ENCODE results near the gene DLL1. TPM values are rescaled to one million over a fixed set of nuclear protein-coding genes. Genes with fewer than 3 reads are reported as not detected.
"Not testable (repeated sequence)": the region's sequence is repeated elsewhere in the genome, so short reads cannot be mapped to it uniquely, and the experiment has no call there.

DLL1 gene
- total RNA-seq, 2 experiments from 2014 or later, result not detected

DNA sequence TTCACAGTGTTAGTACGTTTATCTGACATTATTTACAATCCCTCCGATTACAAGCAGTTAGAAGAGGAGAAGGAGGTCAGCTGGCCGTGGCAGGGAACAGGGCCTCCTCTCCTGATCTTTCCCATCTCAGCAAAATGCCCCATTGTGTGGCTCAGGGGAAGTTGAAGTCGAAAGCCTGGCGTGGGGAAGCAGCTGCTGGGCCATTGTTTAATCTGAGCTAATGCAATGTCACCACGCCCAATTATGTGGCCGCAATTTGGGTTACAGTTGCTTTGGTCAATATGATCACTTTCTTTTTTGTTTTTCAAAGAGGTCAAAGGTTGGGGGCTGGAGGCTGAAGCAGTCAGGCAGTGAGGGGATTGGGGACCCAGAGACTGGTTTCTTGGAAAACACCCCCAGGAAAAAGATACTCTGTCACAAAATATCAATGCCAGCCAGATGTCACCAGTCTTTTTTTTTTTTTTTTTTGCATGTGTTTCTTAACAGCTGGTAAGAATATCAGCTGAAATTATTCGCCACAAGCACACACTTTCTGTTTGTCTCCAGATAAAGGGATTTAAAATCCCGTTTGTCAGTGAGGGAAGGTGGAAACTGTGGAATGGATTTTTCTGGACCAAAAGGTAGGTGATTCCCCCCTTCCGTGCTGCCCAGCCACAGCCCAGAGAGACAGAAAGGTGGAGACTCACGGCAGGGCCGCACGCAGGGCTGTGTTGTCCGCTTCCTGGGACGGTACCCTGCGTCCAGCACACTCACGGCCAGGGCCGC is 24.6 kb downstream of the DLL1 start:
- no peak overlapping the region for H3K27ac ChIP-seq (ENCODE audit: low read depth, low read length, poor library complexity, severe bottlenecking)
- H3K4me3 ChIP-seq (ENCODE audit: low read depth, low read length, poor library complexity, severe bottlenecking), result no peak overlapping the region
- no peak overlapping the region for H2AFZ ChIP-seq (ENCODE audit: low read length)
- TF ChIP-seq, protein P1, sequence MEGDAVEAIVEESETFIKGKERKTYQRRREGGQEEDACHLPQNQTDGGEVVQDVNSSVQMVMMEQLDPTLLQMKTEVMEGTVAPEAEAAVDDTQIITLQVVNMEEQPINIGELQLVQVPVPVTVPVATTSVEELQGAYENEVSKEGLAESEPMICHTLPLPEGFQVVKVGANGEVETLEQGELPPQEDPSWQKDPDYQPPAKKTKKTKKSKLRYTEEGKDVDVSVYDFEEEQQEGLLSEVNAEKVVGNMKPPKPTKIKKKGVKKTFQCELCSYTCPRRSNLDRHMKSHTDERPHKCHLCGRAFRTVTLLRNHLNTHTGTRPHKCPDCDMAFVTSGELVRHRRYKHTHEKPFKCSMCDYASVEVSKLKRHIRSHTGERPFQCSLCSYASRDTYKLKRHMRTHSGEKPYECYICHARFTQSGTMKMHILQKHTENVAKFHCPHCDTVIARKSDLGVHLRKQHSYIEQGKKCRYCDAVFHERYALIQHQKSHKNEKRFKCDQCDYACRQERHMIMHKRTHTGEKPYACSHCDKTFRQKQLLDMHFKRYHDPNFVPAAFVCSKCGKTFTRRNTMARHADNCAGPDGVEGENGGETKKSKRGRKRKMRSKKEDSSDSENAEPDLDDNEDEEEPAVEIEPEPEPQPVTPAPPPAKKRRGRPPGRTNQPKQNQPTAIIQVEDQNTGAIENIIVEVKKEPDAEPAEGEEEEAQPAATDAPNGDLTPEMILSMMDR (conservative IDR thresholded peaks at IDR 0.05; ENCODE audit: low read length), result no peak
- TF ChIP-seq EZH2phosphoT487 (IDR thresholded peaks at IDR 0.05; ENCODE audit: borderline replicate concordance, low read depth, low read length), result no peak
- ChIA-PET POLR2A (no interaction called here), CTCF (ENCODE audit: unreplicated experiment) (no interaction called here)
- no peaks in the 10 kb centered on the region for H3K4me1 ChIP-seq (ENCODE audit: insufficient read depth, low read length, poor library complexity, severe bottlenecking)
- no peaks in the 10 kb centered on the region for H3K9me2 ChIP-seq (ENCODE audit: insufficient read depth, low read length)
- BruUV-seq (replicated peaks), result no TSS peak
- no peak overlapping the region for H3K4me2 ChIP-seq (ENCODE audit: low read length)
- intact Hi-C loops (cut with micrococcal nuclease; ENCODE audit: unreplicated experiment), result no loop called here
- DNase-seq (ENCODE audit: low spot score), result no peak
- H3K36me3 ChIP-seq (ENCODE audit: insufficient read depth, low read length), result no peaks in the 10 kb centered on the region
- H4K20me1 ChIP-seq (ENCODE audit: insufficient read depth, low read length), result no peaks in the 10 kb centered on the region
- H3K9me3 ChIP-seq (ENCODE audit: low read length), result no peaks in the 10 kb centered on the region
- H3K79me2 ChIP-seq (ENCODE audit: insufficient read depth, low read depth, low read length), result no peaks in the 10 kb centered on the region

DNA sequence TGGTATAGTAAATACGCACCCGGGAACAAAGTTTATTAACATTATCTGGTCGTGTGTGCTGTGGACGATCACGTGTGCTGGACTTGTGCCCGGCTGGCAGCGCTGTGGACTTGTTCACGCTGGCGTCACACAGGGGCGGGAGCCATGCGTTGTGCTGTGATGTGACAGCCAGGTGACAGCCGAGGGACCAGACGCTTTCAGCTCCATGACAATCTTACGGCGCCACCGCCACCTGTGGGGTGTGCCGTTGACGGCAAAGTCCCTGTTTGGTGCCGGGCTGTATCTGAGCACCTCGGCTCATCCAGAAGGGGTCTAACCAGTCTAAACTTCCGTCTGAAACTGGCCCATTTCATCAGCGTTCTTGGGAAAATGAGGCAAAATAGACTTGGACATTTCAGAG is 25.2 kb downstream of the DLL1 start:
- H4K20me1 ChIP-seq (ENCODE audit: insufficient read depth, low read length), result no peaks in the 10 kb centered on the region
- H3K4me2 ChIP-seq (ENCODE audit: low read length), result no peak overlapping the region
- BruUV-seq (replicated peaks), result no TSS peak
- no peaks in the 10 kb centered on the region for H3K79me2 ChIP-seq (ENCODE audit: insufficient read depth, low read depth, low read length)
- ChIA-PET CTCF (ENCODE audit: unreplicated experiment) (no interaction called here), POLR2A (no interaction called here)
- no peak for DNase-seq (ENCODE audit: low spot score)
- no peaks in the 10 kb centered on the region for H3K9me2 ChIP-seq (ENCODE audit: insufficient read depth, low read length)
- no peak overlapping the region for H2AFZ ChIP-seq (ENCODE audit: low read length)
- H3K4me1 ChIP-seq (ENCODE audit: insufficient read depth, low read length, poor library complexity, severe bottlenecking), result no peaks in the 10 kb centered on the region
- no peaks in the 10 kb centered on the region for H3K9me3 ChIP-seq (ENCODE audit: low read length)
- H3K27ac ChIP-seq (ENCODE audit: low read depth, low read length, poor library complexity, severe bottlenecking), result no peak overlapping the region
- H3K36me3 ChIP-seq (ENCODE audit: insufficient read depth, low read length), result no peaks in the 10 kb centered on the region
- TF ChIP-seq EZH2phosphoT487 (IDR thresholded peaks at IDR 0.05; ENCODE audit: borderline replicate concordance, low read depth, low read length), result no peak
- TF ChIP-seq, protein P1 (conservative IDR thresholded peaks at IDR 0.05; ENCODE audit: low read length), result no peak
- H3K4me3 ChIP-seq (ENCODE audit: low read depth, low read length, poor library complexity, severe bottlenecking), result no peak overlapping the region
- intact Hi-C loops (cut with micrococcal nuclease; ENCODE audit: unreplicated experiment), result no loop called here

DNA sequence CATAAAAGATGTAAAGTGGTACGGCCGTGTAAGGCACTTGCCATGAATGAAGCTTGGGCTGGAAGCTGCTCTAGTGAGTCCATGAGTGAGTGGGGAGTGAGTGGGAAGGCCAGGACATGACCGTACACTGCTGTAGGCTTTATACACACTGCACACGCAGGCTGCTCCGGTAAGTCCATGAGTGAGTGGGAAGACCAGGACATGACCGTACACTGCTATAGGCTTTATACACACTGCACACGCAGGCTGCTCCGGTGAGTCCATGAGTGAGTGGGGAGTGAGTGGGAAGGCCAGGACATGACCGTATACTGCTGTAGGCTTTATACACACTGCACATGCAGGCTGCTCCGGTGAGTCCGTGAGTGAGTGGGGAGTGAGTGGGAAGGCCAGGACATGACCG is 26.2 kb downstream of the DLL1 start:
- H3K27ac ChIP-seq (ENCODE audit: low read depth, low read length, poor library complexity, severe bottlenecking); H3K4me2 ChIP-seq (ENCODE audit: low read length); H2AFZ ChIP-seq (ENCODE audit: low read length); H3K4me3 ChIP-seq (ENCODE audit: low read depth, low read length, poor library complexity, severe bottlenecking); H3K79me2 ChIP-seq (ENCODE audit: insufficient read depth, low read depth, low read length); CTCF ChIA-PET (ENCODE audit: unreplicated experiment); POLR2A ChIA-PET; H3K4me1 ChIP-seq (ENCODE audit: insufficient read depth, low read length, poor library complexity, severe bottlenecking); DNase-seq (ENCODE audit: low spot score); H3K36me3 ChIP-seq (ENCODE audit: insufficient read depth, low read length); intact Hi-C loops (cut with micrococcal nuclease; ENCODE audit: unreplicated experiment); H3K9me2 ChIP-seq (ENCODE audit: insufficient read depth, low read length); H3K9me3 ChIP-seq (ENCODE audit: low read length); BruUV-seq (replicated peaks); H4K20me1 ChIP-seq (ENCODE audit: insufficient read depth, low read length): not testable (repeated sequence)

Measured in OCI-LY7 (cell line).